GM12874 (cell line): ENCODE results near the gene SLC9A7.

ENCODE experiments used
- CTCF ChIP-seq: IDR thresholded peaks from 2 replicates; pipeline ENCODE4 v1.5.1; 2011; ENCODE audit warnings: low read depth, mild to moderate bottlenecking, control low read depth, low read length, moderate library complexity; ENCODE audit not compliant: insufficient read depth

Gene SLC9A7

DNA sequence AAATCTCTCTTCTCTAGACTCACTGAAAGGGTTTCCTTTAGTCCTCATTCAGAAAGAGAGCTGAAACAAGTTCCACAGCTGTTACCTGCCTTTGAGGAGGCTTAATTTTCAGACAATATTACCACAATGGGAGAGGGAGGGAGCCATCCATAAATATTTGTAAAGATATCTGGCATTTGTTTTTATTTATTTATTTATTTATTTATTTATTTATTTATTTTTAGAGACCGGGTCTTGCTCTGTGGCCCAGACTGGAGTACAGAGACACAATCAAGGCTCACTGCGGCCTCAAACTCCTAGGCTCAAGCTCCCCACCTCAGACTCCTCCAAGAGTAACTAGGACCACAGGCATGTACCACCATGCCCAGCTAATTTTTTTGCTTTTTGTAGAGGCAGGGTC lies 80.7 kb downstream of the SLC9A7 start:
- TF ChIP-seq CTCF = no peak

DNA sequence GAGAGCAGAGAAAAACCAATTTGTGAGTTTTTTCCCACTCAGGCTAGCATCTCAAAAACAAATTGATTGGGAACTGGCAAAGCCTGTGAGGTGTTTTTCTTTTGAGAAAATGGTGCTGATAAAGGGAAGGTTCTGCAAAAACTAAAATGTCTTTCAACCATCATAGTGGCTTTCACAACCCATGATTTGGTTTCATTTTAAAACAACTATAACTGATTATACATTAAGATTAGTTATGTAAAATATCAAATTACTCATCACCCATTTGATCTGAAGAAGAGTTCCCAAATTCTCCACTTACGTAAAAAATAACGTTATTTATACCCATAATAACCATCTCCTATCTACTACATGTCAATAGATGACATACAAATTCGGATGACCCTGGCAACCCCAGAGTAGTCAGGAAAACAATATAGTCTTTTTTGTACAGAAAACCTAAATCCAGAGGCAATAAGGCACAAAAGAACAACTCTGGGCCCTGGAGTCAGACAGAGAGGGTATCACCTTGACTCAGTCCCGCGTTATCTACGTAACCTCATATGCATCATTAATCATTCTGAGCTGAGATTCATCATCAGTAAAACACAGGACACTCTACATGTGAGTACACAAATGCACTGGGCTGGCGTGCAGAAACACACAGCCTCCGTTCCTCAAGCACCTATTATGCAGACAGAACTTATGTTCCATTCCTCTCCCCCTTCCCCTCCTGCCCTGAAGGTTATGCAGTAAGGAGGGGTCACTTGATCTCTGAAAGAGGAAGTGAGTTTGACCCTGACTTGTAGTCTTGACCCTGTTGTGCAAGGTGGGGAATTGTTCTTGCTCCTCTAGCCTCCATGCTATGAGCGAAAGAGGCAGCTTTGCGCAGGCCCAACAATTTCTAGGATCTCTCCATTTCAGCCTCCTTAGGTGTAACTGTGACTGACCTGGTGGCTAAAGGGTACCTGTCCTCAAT lies 82.2 kb downstream of the SLC9A7 start:
- no peak for TF ChIP-seq CTCF

DNA sequence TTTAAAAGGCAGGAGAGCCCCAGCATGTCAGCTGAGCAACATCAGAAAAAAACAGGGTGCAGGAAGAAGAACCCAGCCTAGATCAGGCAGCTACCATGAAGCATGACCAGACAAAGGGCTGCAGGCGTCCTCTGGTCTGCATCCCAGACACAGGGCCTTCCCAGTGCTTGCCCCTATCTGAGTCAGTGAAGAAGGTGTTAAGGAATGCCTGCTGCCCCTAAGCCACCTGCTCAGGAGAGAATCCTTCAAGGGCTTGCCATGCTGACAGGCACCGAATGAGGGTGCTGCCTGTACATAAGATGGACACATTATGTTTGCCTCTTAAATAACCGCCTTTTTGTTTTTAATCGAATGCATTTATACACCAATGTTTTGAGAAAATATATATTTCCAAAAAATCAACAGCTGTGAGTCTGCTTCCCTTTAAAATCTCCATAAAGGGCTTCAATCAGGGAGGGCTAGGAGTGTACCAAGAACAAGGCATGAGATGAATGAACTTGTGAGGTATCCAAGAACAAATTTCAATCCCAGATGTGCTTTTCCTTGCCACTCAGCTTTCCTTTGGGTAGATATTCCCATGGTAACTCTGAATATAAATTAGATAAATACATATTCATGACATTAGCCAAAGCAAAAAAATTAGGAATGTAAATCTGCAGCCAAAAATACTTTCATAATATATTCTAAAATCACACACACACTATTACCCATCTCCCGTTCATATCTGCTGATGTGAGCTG lies 85.1 kb downstream of the SLC9A7 start:
- no peak for TF ChIP-seq CTCF

DNA sequence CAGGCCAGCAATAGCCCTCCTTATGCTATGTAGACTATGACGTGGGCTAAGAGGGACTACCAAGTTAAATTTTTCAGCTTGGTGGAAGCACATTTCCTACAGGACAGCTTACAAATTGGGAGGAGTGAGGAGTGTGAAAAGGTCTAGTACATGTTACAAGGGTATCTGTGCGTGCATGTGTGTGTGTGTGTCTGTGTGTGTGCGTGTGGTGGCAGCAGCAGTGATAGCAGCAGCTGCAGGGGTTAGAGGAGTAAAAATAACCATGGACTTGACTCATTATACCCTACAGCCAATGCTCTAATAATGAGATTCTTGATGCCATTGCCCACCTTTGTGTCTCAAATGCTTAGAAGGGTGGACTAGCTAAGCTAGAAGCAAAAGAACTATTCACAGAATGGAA lies 88.6 kb downstream of the SLC9A7 start:
- TF ChIP-seq CTCF = no peak

DNA sequence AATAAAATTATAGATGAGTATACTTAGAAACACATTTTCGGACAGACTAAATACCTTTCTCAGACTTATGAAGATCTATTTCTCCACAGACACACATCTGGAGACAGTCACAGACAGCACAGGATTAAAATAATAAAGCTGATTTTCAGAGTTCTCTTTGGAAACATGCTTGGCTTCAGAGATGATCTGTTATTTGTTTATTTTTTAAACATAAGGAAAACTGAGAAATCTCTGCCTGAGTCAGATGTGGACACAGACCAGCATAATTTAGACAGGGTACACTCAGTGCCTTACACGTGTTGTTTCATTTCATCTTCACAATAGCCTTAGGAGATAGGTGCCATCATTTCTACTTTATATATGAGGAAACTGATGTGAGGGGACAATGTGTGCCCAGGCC lies 92.1 kb downstream of the SLC9A7 start:
- TF ChIP-seq CTCF = no peak

DNA sequence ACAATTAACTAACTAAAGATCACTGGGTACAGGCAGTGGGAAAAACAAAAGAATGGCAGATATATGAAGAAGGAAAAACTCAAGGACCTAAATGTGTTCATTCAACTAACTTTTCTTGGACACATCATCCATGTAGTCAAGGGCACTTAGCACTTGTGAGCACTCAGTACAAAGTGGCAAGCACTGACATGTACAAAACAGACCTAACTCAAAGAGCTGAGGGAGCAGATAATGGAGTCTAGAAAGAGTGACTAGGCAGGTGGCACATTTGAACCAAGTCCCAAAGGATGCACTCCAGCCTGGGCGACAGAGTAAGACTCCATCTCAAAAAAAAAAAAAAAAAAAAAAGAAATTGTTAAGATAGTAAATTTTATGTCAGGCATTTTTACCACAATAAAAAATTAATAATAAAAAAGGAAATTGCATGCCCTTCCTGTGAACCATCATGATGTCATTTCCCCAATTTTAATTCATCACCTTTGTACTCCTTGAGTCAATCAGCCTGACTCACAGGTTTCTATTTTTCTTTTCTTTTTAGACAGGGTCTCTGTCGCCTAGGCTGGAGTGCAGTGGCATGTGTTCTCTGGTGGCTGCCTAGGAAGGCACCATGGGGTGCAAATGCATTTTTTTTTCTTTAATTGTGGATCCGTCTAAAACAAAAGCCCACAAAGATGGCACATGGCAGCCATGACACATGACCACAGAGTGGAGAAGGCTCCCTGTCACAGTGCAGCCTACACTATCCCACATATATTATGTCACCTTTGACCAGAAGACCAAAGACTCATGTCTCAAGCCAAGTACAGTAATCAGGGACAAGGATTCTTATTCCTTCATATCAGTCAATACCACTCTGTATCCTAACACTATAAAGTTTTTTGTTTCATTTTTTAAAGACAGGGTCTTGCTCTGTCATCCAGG lies 93.4 kb downstream of the SLC9A7 start:
- TF ChIP-seq CTCF = no peak
